Mesenchymal stem cell (in vitro differentiated cells and primary cell): ENCODE data around the gene SZT2.

Experiments used
- DNase-seq: peaks from one replicate; pipeline ENCODE4 v3.0.0-alpha.2; 2013
- H2AFZ ChIP-seq: one replicate; pipeline ENCODE4 v1.6.1; 2013; ENCODE audit warnings: low read depth, mild to moderate bottlenecking, control low read depth, inconsistent platforms, low read length, moderate library complexity
- H2AK5ac ChIP-seq: 2 replicates; pipeline ENCODE4 v1.6.1; 2013; ENCODE audit warnings: low read length, moderate library complexity, mild to moderate bottlenecking, inconsistent platforms; ENCODE audit not compliant: severe bottlenecking
- H2BK120ac ChIP-seq: one replicate; pipeline ENCODE4 v1.6.1; 2013; ENCODE audit warnings: low read depth, mild to moderate bottlenecking, inconsistent platforms, low read length, moderate library complexity
- H2BK12ac ChIP-seq, 2 experiments: one replicate each; pipeline ENCODE4 v1.6.1; 2013; ENCODE audit warnings: inconsistent platforms in 2 of 2, low read length in 2 of 2, mild to moderate bottlenecking in 2 of 2, moderate library complexity in 2 of 2, control low read depth in 1 of 2
- H2BK15ac ChIP-seq: one replicate; pipeline ENCODE4 v1.6.1; 2013; ENCODE audit warnings: mild to moderate bottlenecking, low read depth, inconsistent platforms; ENCODE audit not compliant: poor library complexity, severe bottlenecking
- H2BK5ac ChIP-seq: 2 replicates; pipeline ENCODE4 v1.6.1; 2013; ENCODE audit warnings: low read depth, mild to moderate bottlenecking, low read length, control low read depth, inconsistent platforms; ENCODE audit not compliant: poor library complexity, severe bottlenecking
- H3K14ac ChIP-seq, 2 experiments: one replicate each; pipeline ENCODE4 v1.6.1; 2013; ENCODE audit warnings: inconsistent platforms in 2 of 2, low read length in 2 of 2, control low read depth in 1 of 2, mild to moderate bottlenecking in 1 of 2, moderate library complexity in 1 of 2
- H3K18ac ChIP-seq, 2 experiments: one replicate each; pipeline ENCODE4 v1.6.1; 2013; ENCODE audit warnings: inconsistent platforms in 2 of 2, low read length in 2 of 2, control low read depth in 1 of 2, low read depth in 1 of 2, mild to moderate bottlenecking in 1 of 2
- H3K23ac ChIP-seq, 2 experiments: one replicate each; pipeline ENCODE4 v1.6.1; 2013; ENCODE audit warnings: inconsistent platforms in 2 of 2, low read length in 2 of 2, mild to moderate bottlenecking in 2 of 2, moderate library complexity in 2 of 2, control low read depth in 1 of 2
- H3K27ac ChIP-seq: 2 replicates; pipeline ENCODE4 v1.5.1; 2013; ENCODE audit warnings: mild to moderate bottlenecking, moderate library complexity, low read length, control low read depth, inconsistent platforms; ENCODE audit not compliant: poor library complexity, severe bottlenecking
- H3K27me3 ChIP-seq, 2 experiments: 2 replicates each; pipeline versions ENCODE4 v1.6.1 to v1.7.0; 2013; ENCODE audit warnings: low read length in 2 of 2, mild to moderate bottlenecking in 2 of 2, moderate library complexity in 2 of 2, control low read depth in 1 of 2, inconsistent platforms in 1 of 2; ENCODE audit not compliant: control insufficient read depth in 1 of 2, insufficient read depth in 1 of 2
- H3K36me3 ChIP-seq, 2 experiments: 2 replicates each; pipeline versions ENCODE4 v1.6.1 to v1.7.0; 2013; ENCODE audit warnings: low read length in 2 of 2, control low read depth in 1 of 2, inconsistent platforms in 1 of 2, low read depth in 1 of 2, mild to moderate bottlenecking in 1 of 2; ENCODE audit not compliant: insufficient read depth in 2 of 2, control insufficient read depth in 1 of 2
- H3K4ac ChIP-seq, 2 experiments: one replicate each; pipeline ENCODE4 v1.6.1; 2013; ENCODE audit warnings: inconsistent platforms in 2 of 2, low read length in 2 of 2, mild to moderate bottlenecking in 2 of 2, moderate library complexity in 2 of 2, control low read depth in 1 of 2, low read depth in 1 of 2
- H3K4me1 ChIP-seq: 2 replicates; pipeline ENCODE4 v1.6.1; 2013; ENCODE audit warnings: low read depth, low read length, control low read depth; ENCODE audit not compliant: control insufficient read depth, insufficient read depth
- H3K4me2 ChIP-seq: 2 replicates; pipeline ENCODE4 v1.6.1; 2013; ENCODE audit warnings: low read length, mild to moderate bottlenecking, inconsistent platforms; ENCODE audit not compliant: poor library complexity, severe bottlenecking
- H3K4me3 ChIP-seq, 2 experiments: 2 replicates each; pipeline versions ENCODE4 v1.5.1 to v1.7.0; 2013; ENCODE audit warnings: low read length in 2 of 2, mild to moderate bottlenecking in 2 of 2, control low read depth in 1 of 2, low read depth in 1 of 2; ENCODE audit not compliant: insufficient read depth in 1 of 2
- H3K79me1 ChIP-seq: replicated peaks from 2 replicates; pipeline ENCODE4 v1.6.1; 2013; ENCODE audit warnings: mild to moderate bottlenecking, control low read depth, low read length, inconsistent platforms; ENCODE audit not compliant: poor library complexity, severe bottlenecking
- H3K9ac ChIP-seq: 2 replicates; pipeline ENCODE4 v1.7.0; 2013; ENCODE audit warnings: mild to moderate bottlenecking, low read length, moderate library complexity
- H3K9me3 ChIP-seq: 2 replicates; pipeline ENCODE4 v1.7.0; 2013; ENCODE audit warnings: mild to moderate bottlenecking, low read length; ENCODE audit not compliant: control insufficient read depth
- H4K8ac ChIP-seq: one replicate; pipeline ENCODE4 v1.6.1; 2013; ENCODE audit warnings: inconsistent platforms, mild to moderate bottlenecking, low read length, moderate library complexity
- H4K91ac ChIP-seq: one replicate; pipeline ENCODE4 v1.6.1; 2013; ENCODE audit warnings: mild to moderate bottlenecking, low read length, inconsistent platforms
- WGBS: methylation state at CpG from one replicate; pipeline ENCODE4 v1.1.7; 2013; ENCODE audit warnings: mixed read lengths; 5-methylcytosine and 5-hydroxymethylcytosine counted together

SZT2 gene

DNA sequence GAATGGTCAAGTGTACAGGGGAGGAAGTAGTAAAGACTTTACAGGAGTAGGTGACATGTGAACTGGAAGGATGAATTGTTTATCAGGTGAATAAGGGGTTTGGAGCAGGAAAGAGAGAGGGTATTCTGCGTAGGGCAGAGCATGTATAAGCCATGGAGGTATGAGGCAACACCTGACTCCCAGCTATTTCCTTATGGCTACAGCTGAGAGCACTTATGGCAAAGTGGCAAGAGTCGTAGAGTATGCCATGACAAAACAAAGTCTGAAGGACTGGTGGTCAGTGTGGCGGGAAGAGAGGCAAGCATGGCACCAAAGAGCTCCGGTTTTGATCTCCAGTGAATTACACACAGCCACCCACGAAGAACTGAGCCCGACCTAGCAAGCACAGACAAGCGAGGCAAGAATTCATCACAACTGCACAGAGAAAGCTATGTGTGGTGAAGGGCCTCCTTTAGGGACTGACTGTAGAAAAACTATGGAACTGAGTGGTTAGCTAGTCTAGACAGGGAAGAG lies 12.9 kb upstream of the SZT2 start:
- no peak overlapping the region for H3K9ac ChIP-seq
- H3K27me3 ChIP-seq, result no peaks in the 10 kb centered on the region
- H3K9me3 ChIP-seq, result no peaks in the 10 kb centered on the region
- no peak overlapping the region for H2BK5ac ChIP-seq
- no peak overlapping the region for H4K91ac ChIP-seq
- H2AK5ac ChIP-seq, result no peak overlapping the region
- peaks cover 1% of the 10 kb centered on the region for H3K79me1 ChIP-seq
- no peak overlapping the region for H3K14ac ChIP-seq
- DNase-seq, result no peak
- H3K27ac ChIP-seq, result no peak overlapping the region
- H3K4ac ChIP-seq, result no peak overlapping the region
- H2BK120ac ChIP-seq, result no peak overlapping the region
- H3K4me3 ChIP-seq, result no peak overlapping the region
- no peak overlapping the region for H2AFZ ChIP-seq
- peaks cover 5 to 29% of the 10 kb centered on the region in 2 experiments for H3K36me3 ChIP-seq
- no peak overlapping the region for H2BK15ac ChIP-seq
- H2BK12ac ChIP-seq, result no peak overlapping the region
- 97% methylated on average over 7 of the region's 7 CpGs for WGBS
- H4K8ac ChIP-seq, result no peak overlapping the region
- H3K18ac ChIP-seq, result no peak overlapping the region
- no peak overlapping the region for H3K23ac ChIP-seq
- no peak overlapping the region for H3K4me2 ChIP-seq
- H3K4me1 ChIP-seq, result peaks cover 2% of the 10 kb centered on the region

DNA sequence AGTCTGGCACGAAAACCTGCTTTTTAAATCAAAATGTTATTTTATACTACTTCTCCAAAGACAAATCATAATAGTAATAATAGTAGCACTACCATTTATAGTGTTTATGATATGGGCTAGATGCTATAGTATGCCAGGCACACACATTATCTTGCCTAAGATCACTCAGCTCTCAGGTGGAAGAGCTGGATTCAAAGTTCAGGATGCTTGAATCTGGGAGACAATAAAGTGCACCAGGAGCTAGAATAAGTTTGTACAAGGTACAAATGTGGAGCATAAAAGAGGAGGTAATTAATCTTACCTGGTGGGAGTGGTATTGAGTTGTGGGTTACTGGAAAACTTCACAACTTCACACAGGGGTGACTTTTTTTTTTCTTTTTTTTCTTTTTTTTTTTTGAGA lies 11.9 kb upstream of the SZT2 start:
- H3K36me3 ChIP-seq, result peaks cover 14 to 39% of the 10 kb centered on the region in 2 experiments
- H3K27ac ChIP-seq, result no peak overlapping the region
- H3K23ac ChIP-seq, result no peak overlapping the region
- no peak for DNase-seq
- no peak overlapping the region for H2AK5ac ChIP-seq
- H4K91ac ChIP-seq, result no peak overlapping the region
- H3K4ac ChIP-seq, result no peak overlapping the region
- H2BK120ac ChIP-seq, result no peak overlapping the region
- no peak overlapping the region for H3K9ac ChIP-seq
- no peak overlapping the region for H4K8ac ChIP-seq
- no peaks in the 10 kb centered on the region for H3K27me3 ChIP-seq
- H3K79me1 ChIP-seq, result peaks cover 1% of the 10 kb centered on the region
- H3K18ac ChIP-seq, result no peak overlapping the region
- no peak overlapping the region for H3K4me3 ChIP-seq
- H2BK15ac ChIP-seq, result no peak overlapping the region
- no peak overlapping the region for H2BK5ac ChIP-seq
- no peak overlapping the region for H2BK12ac ChIP-seq
- no peak overlapping the region for H2AFZ ChIP-seq
- no CpG with 5 or more reads among the region's 1 CpG for WGBS
- no peak overlapping the region for H3K14ac ChIP-seq
- no peaks in the 10 kb centered on the region for H3K9me3 ChIP-seq
- peaks cover 2% of the 10 kb centered on the region for H3K4me1 ChIP-seq
- no peak overlapping the region for H3K4me2 ChIP-seq

DNA sequence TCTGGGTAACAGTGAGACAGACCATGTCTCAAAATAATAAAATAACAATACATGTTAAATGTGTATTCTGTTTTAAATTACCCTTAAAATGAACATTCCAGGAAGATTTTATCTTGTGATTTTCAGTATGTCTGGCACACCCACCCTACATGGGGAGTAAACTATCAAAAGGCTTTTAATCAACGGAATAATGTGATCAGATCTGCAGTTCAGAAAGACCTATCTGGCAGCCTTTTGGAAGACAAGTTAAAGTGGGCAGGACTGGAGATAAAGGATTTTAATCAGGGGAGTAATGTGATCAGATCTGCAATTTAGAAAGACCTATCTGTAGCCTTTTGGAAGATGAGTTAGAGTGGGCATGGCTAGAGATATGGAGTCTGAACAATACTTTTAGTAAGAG lies 10.2 kb upstream of the SZT2 start:
- H3K14ac ChIP-seq, result no peak overlapping the region
- H2AK5ac ChIP-seq, result no peak overlapping the region
- no peak overlapping the region for H3K27ac ChIP-seq
- no peak overlapping the region for H3K18ac ChIP-seq
- no peak overlapping the region for H3K4me3 ChIP-seq
- peaks cover 4% of the 10 kb centered on the region for H3K79me1 ChIP-seq
- no peaks in the 10 kb centered on the region for H3K9me3 ChIP-seq
- H3K4me2 ChIP-seq, result no peak overlapping the region
- H3K27me3 ChIP-seq, result no peaks in the 10 kb centered on the region
- 96% methylated on average over 1 of the region's 1 CpG for WGBS
- H2BK5ac ChIP-seq, result no peak overlapping the region
- H2BK120ac ChIP-seq, result no peak overlapping the region
- no peak overlapping the region for H2AFZ ChIP-seq
- H3K36me3 ChIP-seq, result peaks cover 24 to 56% of the 10 kb centered on the region in 2 experiments
- no peak overlapping the region for H4K8ac ChIP-seq
- no peak overlapping the region for H2BK15ac ChIP-seq
- no peak overlapping the region for H4K91ac ChIP-seq
- H3K4ac ChIP-seq, result no peak overlapping the region
- no peak overlapping the region for H3K9ac ChIP-seq
- H3K4me1 ChIP-seq, result no peaks in the 10 kb centered on the region
- H3K23ac ChIP-seq, result no peak overlapping the region
- no peak overlapping the region for H2BK12ac ChIP-seq
- DNase-seq, result no peak

DNA sequence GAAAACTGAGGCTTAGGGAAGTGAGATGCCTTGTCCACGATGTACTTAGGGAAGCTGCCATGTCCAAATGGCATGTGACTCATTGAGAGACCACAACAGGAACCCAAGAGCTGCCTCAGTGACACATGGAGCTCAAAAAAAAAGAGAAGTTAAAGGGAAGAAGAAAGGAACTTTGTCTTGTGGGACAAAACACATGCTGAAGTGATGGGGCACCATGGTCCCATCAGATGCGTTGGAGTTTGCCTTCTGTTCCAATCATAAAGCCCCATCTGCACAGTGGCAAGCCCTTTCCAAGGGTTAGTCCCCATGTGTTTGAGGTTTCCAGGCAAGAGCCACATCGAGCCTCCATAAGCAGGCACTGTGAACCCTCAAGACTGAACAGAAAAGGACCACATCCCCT lies 8.1 kb upstream of the SZT2 start:
- Histone ChIP-seq H2BK5ac (no peak overlapping the region), H3K23ac (no peak overlapping the region), H3K4me3 (no peak overlapping the region), H3K9me3 (no peaks in the 10 kb centered on the region), H3K9ac (no peak overlapping the region), H3K79me1 (peaks cover 13% of the 10 kb centered on the region), H3K14ac (no peak overlapping the region), H3K4me2 (no peak overlapping the region), H3K27me3 (no peaks in the 10 kb centered on the region), H2AFZ (no peak overlapping the region), H3K18ac (no peak overlapping the region), H3K4ac (no peak overlapping the region), H3K27ac (no peak overlapping the region), H2BK15ac (no peak overlapping the region), H2BK12ac (no peak overlapping the region), H4K91ac (no peak overlapping the region), H2AK5ac (no peak overlapping the region), H4K8ac (no peak overlapping the region), H3K4me1 (no peaks in the 10 kb centered on the region), H2BK120ac (no peak overlapping the region), H3K36me3 (peaks cover 38 to 70% of the 10 kb centered on the region in 2 experiments)
- WGBS, result 91% methylated on average over 3 of the region's 3 CpGs
- no peak for DNase-seq
